Right lobe of liver (tissue), 4 donors: Measurements from ENCODE around the gene GOLGA6L2.

ENCODE experiments used
- POLR2A ChIP-seq: fragments of 450-650 bp; IDR thresholded peaks from one replicate; pipeline ENCODE4 v1.6.1; 2017; ENCODE audit warnings: antibody characterized with exemption, mild to moderate bottlenecking
- TF ChIP-seq, protein P1 (sequence below), 4 donors: fragments of 200-600 bp in 3 of 4; fragments of 450-650 bp in 1 of 4; IDR thresholded peaks; one replicate each; pipeline versions ENCODE4 v1.5.1 to v1.8.0; 2016 to 2022; ENCODE audit warnings: antibody characterized with exemption in 4 of 4, mild to moderate bottlenecking in 2 of 4
- donor health status: DM: no; HTN: no; CAD: no.
- donor health status: DM: no; HTN: no; CAD: no.
- donor health status: DM: no; HTN: yes; CAD: no.

- TF ChIP-seq, protein P1, sequence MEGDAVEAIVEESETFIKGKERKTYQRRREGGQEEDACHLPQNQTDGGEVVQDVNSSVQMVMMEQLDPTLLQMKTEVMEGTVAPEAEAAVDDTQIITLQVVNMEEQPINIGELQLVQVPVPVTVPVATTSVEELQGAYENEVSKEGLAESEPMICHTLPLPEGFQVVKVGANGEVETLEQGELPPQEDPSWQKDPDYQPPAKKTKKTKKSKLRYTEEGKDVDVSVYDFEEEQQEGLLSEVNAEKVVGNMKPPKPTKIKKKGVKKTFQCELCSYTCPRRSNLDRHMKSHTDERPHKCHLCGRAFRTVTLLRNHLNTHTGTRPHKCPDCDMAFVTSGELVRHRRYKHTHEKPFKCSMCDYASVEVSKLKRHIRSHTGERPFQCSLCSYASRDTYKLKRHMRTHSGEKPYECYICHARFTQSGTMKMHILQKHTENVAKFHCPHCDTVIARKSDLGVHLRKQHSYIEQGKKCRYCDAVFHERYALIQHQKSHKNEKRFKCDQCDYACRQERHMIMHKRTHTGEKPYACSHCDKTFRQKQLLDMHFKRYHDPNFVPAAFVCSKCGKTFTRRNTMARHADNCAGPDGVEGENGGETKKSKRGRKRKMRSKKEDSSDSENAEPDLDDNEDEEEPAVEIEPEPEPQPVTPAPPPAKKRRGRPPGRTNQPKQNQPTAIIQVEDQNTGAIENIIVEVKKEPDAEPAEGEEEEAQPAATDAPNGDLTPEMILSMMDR (IDR thresholded peaks at IDR 0.05), result no peak
- TF ChIP-seq POLR2A, result no peak
These were observed 45.4 kb downstream of the GOLGA6L2 start for GRCh38 chr15:23401627-23402026.
